HG03039 (cell line): ENCODE measurements around the gene HIVEP3.

ENCODE experiments used
- ATAC-seq: cut with Tn5 transposase; IDR thresholded peaks from one replicate; pipeline ENCODE4 v1.9.1; 2021; ENCODE audit warnings: mild to moderate bottlenecking, moderate library complexity; ENCODE audit not compliant: unreplicated experiment

HIVEP3 gene

GRCh38 chr1:41599912-41600311 is 318.8 kb downstream of the HIVEP3 start:
- ATAC-seq = no peak

GRCh38 chr1:41598325-41598724 is 320.4 kb downstream of the HIVEP3 start:
- no peak for ATAC-seq

GRCh38 chr1:41592451-41593125 is 326.1 kb downstream of the HIVEP3 start:
- no peak for ATAC-seq

- ATAC-seq = no peak
Measured at GRCh38 chr1:41591891-41592290, 326.8 kb downstream of the HIVEP3 start.

GRCh38 chr1:41590331-41590730 is 328.4 kb downstream of the HIVEP3 start:
- ATAC-seq = no peak

- ATAC-seq = no peak
Measured at GRCh38 chr1:41589395-41589794, 329.3 kb downstream of the HIVEP3 start.

- ATAC-seq = no peak
Measured at GRCh38 chr1:41588334-41588875, 330.3 kb downstream of the HIVEP3 start.

GRCh38 chr1:41587791-41588190 is 330.9 kb downstream of the HIVEP3 start:
- no peak for ATAC-seq

- no peak for ATAC-seq
Measured at GRCh38 chr1:41586230-41586629, 332.5 kb downstream of the HIVEP3 start.

GRCh38 chr1:41583658-41584547 is 334.8 kb downstream of the HIVEP3 start:
- no peak for ATAC-seq

GRCh38 chr1:41582851-41583657 is 335.7 kb downstream of the HIVEP3 start:
- ATAC-seq = no peak

GRCh38 chr1:41582351-41582750 is 336.4 kb downstream of the HIVEP3 start:
- no peak for ATAC-seq

GRCh38 chr1:41582004-41582325 is 336.8 kb downstream of the HIVEP3 start:
- ATAC-seq = no peak

- ATAC-seq = no peak
Measured at GRCh38 chr1:41581216-41582003, 337.3 kb downstream of the HIVEP3 start.

- ATAC-seq = no peak
Measured at GRCh38 chr1:41580520-41581172, 338.1 kb downstream of the HIVEP3 start.

GRCh38 chr1:41580021-41580420 is 338.7 kb downstream of the HIVEP3 start:
- ATAC-seq = no peak

- ATAC-seq = no peak
Measured at GRCh38 chr1:41578712-41579335, 339.9 kb downstream of the HIVEP3 start.

GRCh38 chr1:41576620-41577019 is 342.1 kb downstream of the HIVEP3 start:
- ATAC-seq = no peak

- no peak for ATAC-seq
Measured at GRCh38 chr1:41576206-41576605, 342.5 kb downstream of the HIVEP3 start.
